Activated naive CD8-positive, alpha-beta T cell treated with anti-CD3 and anti-CD28 coated beads, Interleukin-2, amount 10 ng/mL, durations not matched to agents 7 days and 5 days (primary cell): ENCODE data around the gene RNASE1. TPM values are rescaled to one million over a fixed set of nuclear protein-coding genes. Genes with fewer than 3 reads are reported as not detected.
"Not testable (repeated sequence)": the region's sequence is repeated elsewhere in the genome, so short reads cannot be mapped to it uniquely, and the experiment has no call there.

Source experiments
- ATAC-seq: fragments of 150-1000 bp; cut with Tn5 transposase; one replicate; pipeline ENCODE4 v1.10.0; 2021; ENCODE audit warnings: low read depth, moderate library complexity
- POLR2A ChIA-PET: fragments of 350-600 bp; sonication (Branson Sonifier 250); formaldehyde crosslinking; loops from one replicate; lab custom pipeline; 2021; ENCODE audit warnings: antibody characterized with exemption; lab: Charles Lee
- DNase-seq: peaks from one replicate; pipeline ENCODE4 v3.0.0; 2021
- H3K27ac Mint-ChIP-seq: one replicate; pipeline ENCODE4 v1.8.0; 2022; ENCODE audit warnings: mild to moderate bottlenecking, mixed read lengths
- H3K27me3 Mint-ChIP-seq: one replicate; pipeline ENCODE4 v1.8.0; 2022; ENCODE audit warnings: mild to moderate bottlenecking, moderate library complexity, mixed read lengths
- H3K36me3 Mint-ChIP-seq: one replicate; pipeline ENCODE4 v1.8.0; 2021; ENCODE audit warnings: mild to moderate bottlenecking, mixed read lengths
- H3K4me1 Mint-ChIP-seq: one replicate; pipeline ENCODE4 v1.8.0; 2021; ENCODE audit warnings: mixed read lengths
- H3K4me3 Mint-ChIP-seq: one replicate; pipeline ENCODE4 v1.8.0; 2022; ENCODE audit warnings: mild to moderate bottlenecking, moderate library complexity, mixed read lengths
- H3K9me3 Mint-ChIP-seq: one replicate; pipeline ENCODE4 v1.8.0; 2021; ENCODE audit warnings: mixed read lengths
- total RNA-seq, 2 experiments: library from RNA; stranded (reverse); gene quantifications; one replicate each; pipeline ENCODE4 v1.2.3, GENCODE V29; 2021

The RNASE1 gene
- 1 to 10 TPM; 2.8 to 4.5 TPM for total RNA-seq

DNA sequence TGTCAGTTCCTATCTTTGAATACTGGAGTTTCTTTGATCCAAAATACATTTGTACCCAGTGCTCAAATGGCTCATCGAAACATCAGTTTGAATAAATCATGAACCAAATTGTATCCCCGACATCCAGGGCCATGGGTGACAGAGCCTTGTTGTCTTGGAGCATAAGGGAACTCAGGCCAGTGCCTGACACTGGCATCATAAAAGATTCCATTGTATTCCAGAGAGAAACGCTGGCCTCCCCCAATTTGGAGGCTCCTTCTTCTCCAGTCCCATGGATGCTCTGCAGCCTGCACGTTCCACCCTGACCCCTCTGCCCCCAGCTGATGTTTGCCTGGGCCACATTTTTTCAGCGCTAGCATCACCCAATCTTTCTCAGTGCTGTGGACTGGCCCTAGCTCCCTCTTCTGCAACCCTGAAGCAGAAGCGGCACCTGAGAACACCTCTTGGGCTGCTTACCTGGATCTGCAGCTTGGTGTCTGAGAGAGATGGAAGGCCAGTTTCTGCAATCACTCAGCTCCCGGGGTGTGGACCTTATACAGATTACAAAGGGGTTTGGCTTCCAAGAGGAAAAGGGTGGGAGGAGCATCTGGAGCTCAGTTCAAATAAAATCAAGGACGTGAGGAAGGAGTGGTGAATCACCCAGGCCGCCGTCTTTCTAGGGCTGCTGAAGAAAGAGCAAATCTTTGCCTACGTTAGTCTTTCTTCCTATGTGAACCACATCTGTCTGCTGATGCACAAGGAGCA is at the start of gene RNASE1:
RNASE1 (minus strand) TSS at position 504 of the 744 bp plus-strand sequence. CDS start 776 bp downstream, outside the sequence.
- Mint-ChIP-seq H3K4me3 (no peak within 1 kb of the TSS), H3K27ac (no peak within 1 kb of the TSS), H3K36me3 (no peaks in the 10 kb centered on the region)

DNA sequence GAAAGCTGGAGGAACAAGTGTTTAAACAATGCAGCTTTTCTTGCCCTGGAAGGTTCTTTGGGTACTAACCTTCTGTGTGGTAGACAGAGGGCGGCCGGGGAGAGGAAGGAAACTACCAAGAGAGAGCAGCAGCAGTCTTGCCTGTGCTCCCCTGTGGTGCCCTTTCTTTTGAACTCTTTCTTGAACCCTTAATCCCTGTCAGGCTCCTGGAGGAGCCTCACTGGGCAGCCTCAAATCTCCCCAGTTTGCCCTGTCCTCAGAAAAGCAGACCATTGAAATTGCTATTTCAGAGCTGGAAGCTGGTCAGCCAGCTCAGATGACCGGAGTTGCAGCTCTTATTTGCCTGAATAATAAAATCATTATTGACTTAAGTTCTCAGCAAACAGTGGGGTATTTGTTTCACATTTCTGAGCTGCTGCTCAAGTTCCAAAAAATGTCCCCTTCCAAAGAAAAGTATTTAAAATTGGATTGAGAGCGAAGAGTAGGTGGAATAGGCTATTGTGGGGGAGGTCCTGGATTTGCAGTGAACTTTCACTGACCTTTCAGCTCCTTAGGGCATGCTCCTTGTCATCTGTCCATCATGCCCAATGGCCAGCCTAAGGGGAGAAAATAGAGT is 46.4 kb upstream of the RNASE1 start:
- DNase-seq (no peak), ATAC-seq (no peak)
- no peaks in the 10 kb centered on the region for H3K9me3 Mint-ChIP-seq
- H3K4me1 Mint-ChIP-seq: no peaks in the 10 kb centered on the region
- POLR2A ChIA-PET: no interaction called here
- H3K27ac Mint-ChIP-seq: no peak overlapping the region
- peaks cover 12% of the 10 kb centered on the region for H3K27me3 Mint-ChIP-seq
- no peaks in the 10 kb centered on the region for H3K36me3 Mint-ChIP-seq
- H3K4me3 Mint-ChIP-seq: no peak overlapping the region

More for the DNA sequence above, at the start of gene RNASE1:
- Mint-ChIP-seq H3K9me3 (no peaks in the 10 kb centered on the region), H3K27me3 (peaks cover 19% of the 10 kb centered on the region), H3K4me1 (no peaks in the 10 kb centered on the region)
- DNase-seq (no peak), ATAC-seq (no peak)
- POLR2A ChIA-PET: no interaction called here

DNA sequence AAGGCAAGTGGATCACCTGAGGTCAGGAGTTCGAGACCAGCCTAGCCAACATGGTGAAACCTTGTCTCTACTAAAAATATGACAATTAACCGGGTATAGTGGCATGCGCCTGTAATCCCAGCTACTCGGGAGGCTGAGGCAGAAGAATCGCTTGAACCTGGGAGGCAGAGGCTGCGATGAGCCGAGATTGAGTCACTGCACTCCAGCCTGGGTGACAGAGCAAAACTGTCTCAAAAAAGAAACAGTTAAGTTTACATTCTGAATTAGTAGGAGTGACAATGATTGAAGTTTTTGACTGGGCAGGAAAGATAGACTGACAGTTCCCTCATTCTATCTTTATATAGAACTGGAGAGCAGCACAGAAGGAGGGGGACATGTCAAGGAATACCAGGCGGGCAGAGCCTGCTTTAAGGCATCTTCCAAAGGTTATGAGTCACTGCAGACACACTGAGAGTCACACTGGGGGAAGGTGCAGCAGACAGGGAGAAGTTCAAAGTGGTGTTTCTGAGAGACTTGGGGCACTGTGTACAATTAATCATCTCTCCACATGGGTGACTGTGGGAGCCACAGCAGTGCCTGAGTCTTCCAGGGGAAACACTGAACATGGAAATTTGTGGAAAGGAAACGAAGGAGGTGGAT is 45.8 kb upstream of the RNASE1 start:
- no peak overlapping the region for H3K4me3 Mint-ChIP-seq
- H3K36me3 Mint-ChIP-seq: no peaks in the 10 kb centered on the region
- H3K9me3 Mint-ChIP-seq: no peaks in the 10 kb centered on the region
- H3K4me1 Mint-ChIP-seq: no peaks in the 10 kb centered on the region
- no peak overlapping the region for H3K27ac Mint-ChIP-seq
- DNase-seq: no peak
- POLR2A ChIA-PET: interaction anchor here (0.6 kb wide), 1 partner anchor 33 kb away, joined by 3 read pairs; no protein-coding TSS in a partner anchor
- no peak for ATAC-seq
- peaks cover 12% of the 10 kb centered on the region for H3K27me3 Mint-ChIP-seq

DNA sequence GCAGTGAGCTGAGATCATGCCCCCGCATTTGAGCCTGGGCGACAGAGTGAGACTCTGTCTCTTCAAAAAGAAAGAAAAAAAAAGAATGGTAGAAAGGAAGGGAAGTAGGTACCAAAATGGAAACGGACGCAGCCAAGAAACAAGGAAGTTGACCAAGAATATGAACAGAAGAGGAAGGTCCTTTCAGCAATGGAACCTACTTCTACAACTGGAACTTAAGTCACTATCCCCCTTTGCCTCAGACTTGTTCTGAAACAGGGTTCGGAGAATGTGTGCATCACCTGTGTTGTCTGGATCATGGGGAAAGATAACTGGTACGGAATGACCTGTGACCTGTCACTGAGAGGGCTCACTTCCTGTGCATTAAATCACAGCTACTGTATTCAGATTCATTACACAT is 43.9 kb upstream of the RNASE1 start:
- Mint-ChIP-seq H3K27ac (no peak overlapping the region), H3K4me3 (no peak overlapping the region), H3K9me3 (no peaks in the 10 kb centered on the region), H3K36me3 (no peaks in the 10 kb centered on the region), H3K27me3 (peaks cover 10% of the 10 kb centered on the region), H3K4me1 (no peaks in the 10 kb centered on the region)
- no peak for DNase-seq
- no peak for ATAC-seq
- POLR2A ChIA-PET: no interaction called here

DNA sequence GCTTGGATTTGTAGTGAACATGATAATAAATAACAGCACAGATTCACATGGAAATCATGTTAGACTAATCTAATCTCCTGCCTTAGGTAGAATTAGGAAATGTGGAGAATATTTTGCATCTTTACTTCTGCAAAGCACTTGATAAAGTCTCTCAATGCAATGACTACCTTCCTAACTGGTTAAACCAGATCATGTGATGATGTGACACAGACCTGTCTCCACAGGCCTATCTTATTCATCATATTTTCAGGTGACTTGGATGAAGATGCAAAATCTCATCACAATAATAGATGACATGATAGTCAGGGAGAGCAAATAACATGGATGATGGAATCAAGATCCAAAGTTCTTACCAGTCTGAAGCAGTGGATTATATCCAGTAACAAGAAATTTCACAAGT is 38.5 kb upstream of the RNASE1 start:
- peaks cover 1% of the 10 kb centered on the region for H3K27me3 Mint-ChIP-seq
- DNase-seq: no peak
- H3K4me3 Mint-ChIP-seq: no peak overlapping the region
- H3K9me3 Mint-ChIP-seq: no peaks in the 10 kb centered on the region
- no peak overlapping the region for H3K27ac Mint-ChIP-seq
- H3K4me1 Mint-ChIP-seq: no peaks in the 10 kb centered on the region
- ATAC-seq: no peak
- H3K36me3 Mint-ChIP-seq: no peaks in the 10 kb centered on the region
- POLR2A ChIA-PET: no interaction called here

DNA sequence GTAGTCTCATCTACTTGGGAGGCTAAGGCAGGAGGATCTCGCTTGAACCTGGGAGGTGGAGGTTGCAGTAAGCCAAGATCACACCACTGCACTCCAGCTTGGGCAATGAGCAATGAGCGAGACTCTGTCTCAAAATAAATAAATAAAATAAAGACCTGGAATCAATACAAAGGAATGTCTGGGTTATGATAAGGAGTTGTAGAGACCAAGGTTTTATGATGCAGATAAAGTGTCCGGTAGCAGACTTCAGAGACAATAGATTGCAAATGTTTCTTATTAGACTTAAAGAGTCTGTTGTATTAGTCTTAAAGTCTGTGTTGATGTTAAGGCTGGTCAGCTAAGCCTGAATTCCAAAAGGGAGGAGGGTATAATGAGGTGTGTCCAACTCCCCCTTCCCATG is 35.2 kb upstream of the RNASE1 start:
- no peaks in the 10 kb centered on the region for H3K9me3 Mint-ChIP-seq
- H3K27ac Mint-ChIP-seq: no peak overlapping the region
- POLR2A ChIA-PET: no interaction called here
- H3K36me3 Mint-ChIP-seq: no peaks in the 10 kb centered on the region
- H3K27me3 Mint-ChIP-seq: peaks cover 1% of the 10 kb centered on the region
- H3K4me1 Mint-ChIP-seq: no peaks in the 10 kb centered on the region
- H3K4me3 Mint-ChIP-seq: no peak overlapping the region
- ATAC-seq (no peak), DNase-seq (no peak)

DNA sequence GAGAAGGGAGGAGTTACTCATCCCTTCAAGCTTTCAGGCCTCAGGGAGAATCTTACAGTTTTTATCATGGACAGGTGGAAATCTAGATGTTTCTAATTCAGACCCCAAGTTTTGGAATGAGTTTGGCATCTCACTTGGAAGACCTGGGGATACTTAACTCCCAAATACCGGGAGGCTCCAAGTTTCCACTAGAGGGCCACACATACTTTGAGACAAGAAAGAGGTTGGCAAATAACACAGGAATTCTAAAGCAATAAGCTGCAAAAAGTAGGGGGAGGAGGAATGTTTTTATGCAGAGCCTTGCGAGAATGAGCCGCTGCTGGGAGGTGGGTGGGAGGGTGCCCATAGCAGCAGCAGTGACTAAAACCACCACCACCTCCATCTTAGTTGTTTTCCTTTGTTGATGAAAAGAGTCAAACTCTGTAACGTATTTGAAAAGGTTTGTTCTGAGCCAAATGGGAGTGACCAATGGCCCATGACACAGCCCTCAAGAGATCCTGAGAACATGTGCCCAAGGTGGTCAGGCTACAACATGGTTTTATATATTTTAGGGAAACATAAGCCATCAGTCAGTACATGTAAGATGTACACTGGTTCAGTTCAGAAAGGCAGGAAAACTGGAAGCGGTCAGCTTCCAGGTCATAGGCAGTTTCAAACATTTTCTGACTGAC is 34.2 kb upstream of the RNASE1 start:
- POLR2A ChIA-PET: no interaction called here
- peaks cover under 1% of the 10 kb centered on the region for H3K27me3 Mint-ChIP-seq
- DNase-seq (no peak), ATAC-seq (no peak)
- no peak overlapping the region for H3K4me3 Mint-ChIP-seq
- no peak overlapping the region for H3K27ac Mint-ChIP-seq
- no peaks in the 10 kb centered on the region for H3K9me3 Mint-ChIP-seq
- no peaks in the 10 kb centered on the region for H3K36me3 Mint-ChIP-seq
- H3K4me1 Mint-ChIP-seq: no peaks in the 10 kb centered on the region

DNA sequence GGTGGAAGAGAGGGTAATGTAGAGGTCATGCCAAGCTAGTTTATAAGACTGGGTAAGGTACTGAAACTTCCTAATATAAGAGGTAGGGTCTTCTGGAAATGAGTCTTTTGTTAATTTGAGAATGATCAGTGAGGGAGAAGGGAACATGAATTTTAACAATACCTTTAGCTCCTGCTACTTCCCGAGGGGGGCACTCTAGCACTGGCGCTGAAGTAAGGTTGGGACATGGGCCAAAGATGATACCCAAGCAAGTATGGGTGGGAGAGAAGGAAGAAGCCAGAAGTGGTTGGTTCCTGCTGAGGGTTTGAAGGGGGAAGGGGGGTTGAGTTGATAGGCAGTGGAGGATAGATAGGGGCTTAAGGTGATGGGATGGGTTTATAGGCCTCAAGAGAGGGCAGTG is 32.3 kb upstream of the RNASE1 start:
- no peaks in the 10 kb centered on the region for H3K9me3 Mint-ChIP-seq
- POLR2A ChIA-PET: no interaction called here
- no peak for ATAC-seq

DNA sequence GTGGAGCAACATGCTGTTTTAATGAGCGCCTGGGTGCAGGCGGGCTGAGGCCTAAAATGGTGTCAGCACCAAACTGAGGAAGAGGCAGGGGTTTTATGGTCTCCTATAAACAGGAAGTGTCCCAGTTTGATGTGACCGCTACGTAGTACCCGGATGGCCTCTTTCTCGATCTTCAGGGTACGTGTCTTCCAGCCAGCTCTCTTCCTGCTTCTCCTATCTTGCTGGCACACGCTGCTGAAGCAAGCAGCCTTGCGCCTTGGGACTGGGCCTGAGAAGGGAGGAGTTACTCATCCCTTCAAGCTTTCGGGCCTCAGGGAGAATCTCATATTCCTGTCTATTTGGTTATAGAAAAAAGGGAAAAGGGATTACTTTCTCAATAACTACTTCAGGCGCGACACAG is 28.2 kb upstream of the RNASE1 start:
- ATAC-seq (no peak), DNase-seq (no peak)
- H3K36me3 Mint-ChIP-seq: no peaks in the 10 kb centered on the region
- no peak overlapping the region for H3K4me3 Mint-ChIP-seq
- no peaks in the 10 kb centered on the region for H3K9me3 Mint-ChIP-seq
- peaks cover 3% of the 10 kb centered on the region for H3K27me3 Mint-ChIP-seq
- H3K27ac Mint-ChIP-seq: no peak overlapping the region
- POLR2A ChIA-PET: no interaction called here
- H3K4me1 Mint-ChIP-seq: no peaks in the 10 kb centered on the region

More for the DNA sequence above, 32.3 kb upstream of the RNASE1 start:
- Mint-ChIP-seq H3K27ac (no peak overlapping the region), H3K4me3 (no peak overlapping the region), H3K36me3 (no peaks in the 10 kb centered on the region), H3K27me3 (no peaks in the 10 kb centered on the region), H3K4me1 (no peaks in the 10 kb centered on the region)
- DNase-seq: no peak

DNA sequence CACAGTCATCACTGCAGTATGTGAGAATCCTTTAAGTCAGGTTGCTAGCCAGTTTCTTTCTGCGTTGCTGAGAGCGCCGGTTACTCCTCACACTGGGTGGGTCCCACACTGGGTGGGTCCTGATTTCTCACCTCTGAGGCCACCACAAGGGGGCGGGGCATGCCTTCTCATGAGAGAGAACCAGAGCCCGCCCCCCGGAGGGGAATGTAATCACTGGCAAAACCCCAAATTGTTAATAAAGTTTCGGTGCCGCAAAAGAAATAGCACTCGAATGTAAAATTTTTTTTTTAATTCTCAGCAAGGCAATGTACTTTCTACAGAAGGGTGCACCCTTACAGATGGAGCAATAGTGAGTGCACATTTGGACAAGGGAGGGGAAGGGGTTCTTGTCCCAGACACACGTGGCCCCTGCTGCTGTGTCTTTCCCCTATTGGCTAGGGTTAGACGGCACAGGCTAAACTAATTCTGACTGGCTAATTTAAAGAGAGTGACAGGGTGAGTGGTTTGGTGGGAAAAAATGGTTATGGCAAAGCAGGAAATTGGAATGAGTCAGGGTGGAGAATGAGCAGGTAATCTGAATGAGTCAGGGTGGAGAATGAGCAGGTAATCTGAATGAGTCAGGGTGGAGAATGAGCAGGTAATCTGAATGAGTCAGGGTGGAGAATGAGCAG is 25.5 kb upstream of the RNASE1 start:
- H3K9me3 Mint-ChIP-seq, POLR2A ChIA-PET, H3K27ac Mint-ChIP-seq, ATAC-seq, DNase-seq, H3K4me1 Mint-ChIP-seq, H3K4me3 Mint-ChIP-seq, H3K36me3 Mint-ChIP-seq, H3K27me3 Mint-ChIP-seq: not testable (repeated sequence)

DNA sequence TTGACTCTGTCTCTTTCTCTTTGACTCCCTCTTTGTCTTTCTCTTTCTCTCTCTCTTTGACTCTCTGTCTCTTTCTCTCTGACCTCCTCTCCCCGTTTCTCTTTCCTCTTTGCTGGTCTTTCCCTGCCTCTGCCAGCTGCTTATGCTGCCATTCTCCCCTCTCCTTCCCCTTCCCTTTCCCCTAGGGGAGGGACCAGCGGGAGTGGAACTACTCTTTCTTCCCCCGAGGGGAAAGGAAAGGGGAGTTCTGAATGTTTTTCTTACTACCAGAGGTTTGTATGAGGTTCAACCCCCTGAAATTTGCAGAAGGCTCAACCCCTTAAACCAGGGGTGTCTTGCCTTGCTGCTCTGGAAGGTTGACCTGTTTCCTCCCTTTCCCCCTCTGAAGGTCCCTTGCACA is 24.7 kb upstream of the RNASE1 start:
- no peaks in the 10 kb centered on the region for H3K4me1 Mint-ChIP-seq
- no peak overlapping the region for H3K27ac Mint-ChIP-seq
- no peaks in the 10 kb centered on the region for H3K9me3 Mint-ChIP-seq
- no peak for ATAC-seq
- peaks cover 6% of the 10 kb centered on the region for H3K27me3 Mint-ChIP-seq
- DNase-seq: no peak
- no peak overlapping the region for H3K4me3 Mint-ChIP-seq
- POLR2A ChIA-PET: no interaction called here
- H3K36me3 Mint-ChIP-seq: no peaks in the 10 kb centered on the region

DNA sequence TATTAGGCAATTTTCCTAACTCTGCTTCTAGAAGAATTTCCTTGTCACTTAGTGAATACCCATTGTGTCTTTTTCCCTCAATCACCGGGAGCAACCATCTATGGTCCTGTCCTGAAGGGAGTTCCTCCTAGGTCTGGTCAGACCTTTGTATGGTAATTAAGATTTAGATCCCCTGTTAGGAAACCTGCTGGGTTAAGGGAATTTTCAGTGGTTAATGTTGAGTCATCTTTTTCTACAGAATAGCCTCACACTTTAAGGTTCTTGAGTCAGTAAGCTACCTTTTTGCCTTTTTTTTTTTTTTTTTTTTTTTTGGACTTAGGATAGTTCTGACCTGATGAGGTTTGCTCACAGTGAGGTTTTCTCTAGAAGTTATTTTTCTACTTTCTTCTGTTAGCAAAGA is 24.0 kb upstream of the RNASE1 start:
- H3K4me3 Mint-ChIP-seq, H3K4me1 Mint-ChIP-seq, POLR2A ChIA-PET, H3K27me3 Mint-ChIP-seq, ATAC-seq, H3K9me3 Mint-ChIP-seq, H3K36me3 Mint-ChIP-seq, H3K27ac Mint-ChIP-seq, DNase-seq: not testable (repeated sequence)

DNA sequence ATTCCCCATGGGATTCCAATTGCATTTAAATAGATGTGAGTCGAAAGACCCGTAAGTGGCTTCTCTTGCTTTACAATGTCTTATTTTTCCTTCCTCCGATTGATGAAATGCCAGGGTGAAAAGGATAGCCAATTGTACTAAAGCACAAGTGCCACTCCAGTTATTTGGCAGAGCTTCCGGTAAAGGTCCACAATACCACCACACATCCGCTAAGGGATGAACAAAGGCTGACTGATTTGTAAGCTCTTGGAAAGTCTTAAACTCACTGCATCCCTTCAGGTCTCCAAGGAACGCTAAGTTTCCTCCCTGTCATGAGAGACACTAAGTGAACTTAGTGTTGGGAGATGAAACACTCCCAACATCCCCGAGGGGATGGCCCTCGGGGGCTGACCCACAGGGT is 21.2 kb upstream of the RNASE1 start:
- Mint-ChIP-seq H3K27ac (no peak overlapping the region), H3K36me3 (no peaks in the 10 kb centered on the region)
- POLR2A ChIA-PET: no interaction called here

More for the DNA sequence above, 21.2 kb upstream of the RNASE1 start:
- no peaks in the 10 kb centered on the region for H3K9me3 Mint-ChIP-seq
- ATAC-seq (no peak), DNase-seq (no peak)
- no peak overlapping the region for H3K4me3 Mint-ChIP-seq
- H3K4me1 Mint-ChIP-seq: no peaks in the 10 kb centered on the region
- H3K27me3 Mint-ChIP-seq: peaks cover 6% of the 10 kb centered on the region
